A549 (cell line): ENCODE results near the gene DOCK9. TPM values are rescaled to one million over a fixed set of nuclear protein-coding genes. Genes with fewer than 3 reads are reported as not detected.

Experiments used
- ATAC-seq, 2 experiments: fragments of 200-7000 bp in 1 of 2; fragments of >200 bp in 1 of 2; cut with Nextera tagmentation in 1 of 2; cut with Tn5 transposase in 1 of 2; 3 replicates each; pipeline versions ENCODE4 v1.8.0 to v1.9.1; 2018 to 2020; ENCODE audit warnings: mild to moderate bottlenecking in 1 of 2, moderate library complexity in 1 of 2
- CTCF ChIA-PET: fragments of 300-600 bp; sonication (Branson Sonifier 250); formaldehyde crosslinking; extraction: SDS; loops from one replicate; lab custom pipeline; 2021; ENCODE audit warnings: antibody characterized with exemption, inconsistent platforms; lab: Yijun Ruan, JAX
- POLR2A ChIA-PET: fragments of 350-600 bp; formaldehyde crosslinking; extraction: SDS; loops from one replicate; lab custom pipeline; 2021; ENCODE audit warnings: antibody characterized with exemption, inconsistent platforms; lab: Yijun Ruan, JAX
- DNase-seq, 2 experiments: peaks; one replicate each; pipeline versions ENCODE4 v3.0.0 to v3.0.0-alpha.2; 2011 to 2016; ENCODE audit warnings: low read depth in 1 of 2, low spot score in 1 of 2
- FAIRE-seq: peaks from 2 replicates; lab custom pipeline; 2011; peaks lifted over from hg19 to GRCh38; lab: Jason Lieb, UNC
- H3K27ac ChIP-seq, 2 experiments: fragments of >200 bp; sonication (Bioruptor Twin); formaldehyde crosslinking; 3 replicates each; pipeline ENCODE4 v1.5.1; 2016 to 2017
- H3K4me1 ChIP-seq: fragments of >200 bp; sonication (Bioruptor Twin); formaldehyde crosslinking; 3 replicates; pipeline ENCODE4 v1.6.1; 2016
- H3K4me2 ChIP-seq: fragments of >200 bp; sonication (Bioruptor Twin); formaldehyde crosslinking; 3 replicates; pipeline ENCODE4 v1.6.1; 2016
- H3K4me3 ChIP-seq: fragments of >200 bp; sonication (Bioruptor Twin); formaldehyde crosslinking; 3 replicates; pipeline ENCODE4 v1.5.1; 2016
- H3K9me3 ChIP-seq: fragments of >200 bp; sonication (Bioruptor Twin); formaldehyde crosslinking; 3 replicates; pipeline ENCODE4 v1.6.1; 2016
- BCL3 ChIP-seq: fragments of >200 bp; sonication (Bioruptor Twin); formaldehyde crosslinking; IDR thresholded peaks from 3 replicates; pipeline ENCODE4 v1.6.1; 2016
- BHLHE40 ChIP-seq: IDR thresholded peaks from 2 replicates; pipeline ENCODE4 v1.6.1; 2012; ENCODE audit warnings: low read depth, low read length, inconsistent platforms
- CBX2 ChIP-seq: fragments of 200-600 bp; sonication (generic); IDR thresholded peaks from 2 replicates; pipeline ENCODE4 v1.6.1; 2016; ENCODE audit warnings: low read depth, mild to moderate bottlenecking, borderline replicate concordance
- CBX8 ChIP-seq: fragments of 200-600 bp; sonication (generic); IDR thresholded peaks from 2 replicates; pipeline ENCODE4 v1.6.1; 2016
- CHD2 ChIP-seq: fragments of 150-350 bp; IDR thresholded peaks from 2 replicates; pipeline ENCODE4 v1.6.1; 2014; ENCODE audit warnings: low read length; ENCODE audit not compliant: partially characterized antibody
- CTCF ChIP-seq: fragments of >200 bp; sonication (Bioruptor Twin); formaldehyde crosslinking; IDR thresholded peaks from 3 replicates; pipeline ENCODE4 v1.5.1; 2016
- EHF ChIP-seq: fragments of 250-450 bp; sonication (Bioruptor Pico); IDR thresholded peaks from 2 replicates; pipeline ENCODE4 v1.5.0; 2020; ENCODE audit warnings: mild to moderate bottlenecking
- ELK1 ChIP-seq: fragments of 150-350 bp; IDR thresholded peaks from 2 replicates; pipeline ENCODE4 v1.6.1; 2014; ENCODE audit warnings: low read depth, mild to moderate bottlenecking, low read length
- FOSB ChIP-seq: fragments of 250-450 bp; sonication (Bioruptor Pico); IDR thresholded peaks from 2 replicates; pipeline ENCODE4 v1.5.0; 2020; ENCODE audit warnings: mild to moderate bottlenecking, moderate library complexity
- GATA3 ChIP-seq: IDR thresholded peaks from 2 replicates; pipeline ENCODE4 v1.6.1; 2012; ENCODE audit warnings: borderline replicate concordance
- HDAC2 ChIP-seq: fragments of 200-600 bp; sonication (generic); IDR thresholded peaks from 2 replicates; pipeline ENCODE4 v1.6.1; 2016
- HES2 ChIP-seq: fragments of >200 bp; sonication (Bioruptor Twin); formaldehyde crosslinking; IDR thresholded peaks from 2 replicates; pipeline ENCODE4 v1.6.1; 2016
- HOXB13 ChIP-seq: fragments of 250-450 bp; sonication (Bioruptor Pico); IDR thresholded peaks from 2 replicates; pipeline ENCODE4 v1.5.0; 2020; ENCODE audit warnings: low read depth, mild to moderate bottlenecking, moderate library complexity
- HOXB5 ChIP-seq: fragments of 250-450 bp; sonication (Bioruptor Pico); IDR thresholded peaks from 2 replicates; pipeline ENCODE4 v1.5.0; 2020; ENCODE audit warnings: mild to moderate bottlenecking, moderate library complexity
- MYC ChIP-seq: IDR thresholded peaks from 2 replicates; pipeline ENCODE4 v1.6.1; 2012; ENCODE audit warnings: mild to moderate bottlenecking, inconsistent platforms, low read length, improper control_type of control experiment, borderline replicate concordance
- NPAS2 ChIP-seq: fragments of 250-450 bp; sonication (Bioruptor Pico); IDR thresholded peaks from 2 replicates; pipeline ENCODE4 v1.8.0; 2022; ENCODE audit warnings: mild to moderate bottlenecking, moderate library complexity, borderline replicate concordance
- NR3C1 ChIP-seq: fragments of >200 bp; sonication (Bioruptor Twin); formaldehyde crosslinking; IDR thresholded peaks from 3 replicates; pipeline ENCODE4 v1.6.1; 2017
- PBX3 ChIP-seq: IDR thresholded peaks from 2 replicates; pipeline ENCODE4 v1.6.1; 2012
- RARB ChIP-seq: fragments of 250-450 bp; sonication (Bioruptor Pico); IDR thresholded peaks from 2 replicates; pipeline ENCODE4 v1.8.0; 2021; ENCODE audit warnings: mild to moderate bottlenecking, moderate library complexity
- REST ChIP-seq: fragments of 200-600 bp; sonication (generic); IDR thresholded peaks from 2 replicates; pipeline ENCODE4 v1.6.1; 2016; ENCODE audit warnings: antibody characterized with exemption, mild to moderate bottlenecking, moderate library complexity
- RFX5 ChIP-seq: fragments of 450-650 bp; IDR thresholded peaks from 2 replicates; pipeline ENCODE4 v1.7.1; 2014; ENCODE audit warnings: antibody characterized with exemption, mild to moderate bottlenecking, moderate library complexity
- ZNF302 ChIP-seq: fragments of 250-450 bp; sonication (Bioruptor Pico); IDR thresholded peaks from 2 replicates; pipeline ENCODE4 v1.9.0; 2021; ENCODE audit warnings: inconsistent platforms, mild to moderate bottlenecking, moderate library complexity
- ZSCAN20 ChIP-seq: fragments of 250-450 bp; sonication (Bioruptor Pico); IDR thresholded peaks from 2 replicates; pipeline ENCODE4 v1.8.0; 2022; ENCODE audit warnings: mild to moderate bottlenecking, moderate library complexity
- WGBS: methylation state at CpG from one replicate; pipeline ENCODE4 v1.1.6; 2017; ENCODE audit errors: missing lambda C conversion rate; 5-methylcytosine and 5-hydroxymethylcytosine counted together
- polyA plus RNA-seq, 4 experiments: library from polyadenylated mRNA; depleted of rRNA in 3 of 4; stranded (reverse); fragments of >200 nt; fragmentation: RNase III in 1 of 4; extraction: RNeasy Plus Mini Kit Qiagen cat#74134 plus additional on column Dnase treatment in 1 of 4; gene quantifications; 2 replicates in 3 of 4; 3 replicates in 1 of 4; pipeline ENCODE4 v1.2.3, GENCODE V29; 2011 to 2017

The DOCK9 gene
- polyA plus RNA-seq, 2 of the 4 experiments (the other 2 are of a cell fraction), result 34.0 to 43.9 TPM

- WGBS, result 70% methylated on average over 5 of the region's 5 CpGs
- peaks cover 36% of the 10 kb centered on the region for H3K4me1 ChIP-seq
- ChIA-PET POLR2A (no interaction called here), CTCF (no interaction called here)
- ATAC-seq (no peak), DNase-seq (no peak), FAIRE-seq (no peak)
- H3K4me2 ChIP-seq, result no peak overlapping the region
- TF ChIP-seq HOXB5, result no peak
- TF ChIP-seq NPAS2 (CRISPR knock-in tag), result no peak
- no peak for TF ChIP-seq NR3C1
- no peak for TF ChIP-seq ELK1
- no peak for TF ChIP-seq CTCF
- no peak for TF ChIP-seq PBX3
- TF ChIP-seq CBX2, result no peak
- H3K9me3 ChIP-seq, result no peaks in the 10 kb centered on the region
- no peak overlapping the region for H3K27ac ChIP-seq
- no peak overlapping the region for H3K4me3 ChIP-seq
Measured at GRCh38 chr13:98988277-98988676, 10.4 kb upstream of the DOCK9 start.

GRCh38 chr13:98987275-98987674 is 9.4 kb upstream of the DOCK9 start:
- H3K4me1 ChIP-seq, result peaks cover 36% of the 10 kb centered on the region
- CTCF ChIA-PET, result no interaction called here
- POLR2A ChIA-PET, result no interaction called here
- no peak overlapping the region for H3K27ac ChIP-seq
- ATAC-seq (no peak), DNase-seq (no peak), FAIRE-seq (no peak)
- TF ChIP-seq HDAC2 (no peak), BCL3 (no peak), FOSB (CRISPR knock-in tag) (no peak), ZSCAN20 (no peak), ZNF302 (CRISPR knock-in tag) (no peak), CTCF (no peak), RFX5 (no peak), CBX2 (no peak), CHD2 (no peak), REST (no peak), RARB (CRISPR knock-in tag) (no peak), EHF (no peak), HOXB5 (no peak), HES2 (no peak), MYC (no peak), GATA3 (no peak), HOXB13 (CRISPR knock-in tag) (no peak), BHLHE40 (no peak), NR3C1 (no peak), CBX8 (no peak)
- H3K4me2 ChIP-seq, result no peak overlapping the region
- WGBS, result 72% methylated on average over 6 of the region's 6 CpGs
- H3K9me3 ChIP-seq, result no peaks in the 10 kb centered on the region
- H3K4me3 ChIP-seq, result no peak overlapping the region
